MCF 10A (cell line): ENCODE results near the gene ANO4. TPM values are rescaled to one million over a fixed set of nuclear protein-coding genes. Genes with fewer than 3 reads are reported as not detected.

Experiments
- Bru-seq: library from RNA; stranded (reverse); fragments of 400-500 nt; gene quantifications from one replicate; lab custom pipeline; 2021; lab: Mats Ljungman, UMichigan
- BruChase-seq, 2 experiments: library from RNA; stranded (reverse); fragments of 400-500 nt; gene quantifications; one replicate each; lab custom pipeline; 2021; lab: Mats Ljungman, UMichigan
- BruUV-seq: library from RNA; stranded (reverse); fragments of 400-500 nt; replicated peaks from 2 replicates; lab custom pipeline; 2021; lab: Mats Ljungman, UMichigan
- CTCF ChIA-PET: fragments of 300-600 bp; sonication (Branson Sonifier 250); formaldehyde crosslinking; extraction: SDS; loops from one replicate; lab custom pipeline; 2021; ENCODE audit warnings: antibody characterized with exemption, inconsistent platforms; lab: Yijun Ruan, JAX
- POLR2A ChIA-PET: fragments of 300-600, 350-650 bp; sonication (Branson Sonifier 250); formaldehyde crosslinking; extraction: SDS; loops from one replicate; lab custom pipeline; 2020; ENCODE audit warnings: antibody characterized with exemption, inconsistent platforms; lab: Yijun Ruan, JAX
- DNase-seq: peaks from one replicate; pipeline ENCODE4 v3.0.0-alpha.2; 2018; ENCODE audit not compliant: unreplicated experiment
- H3K27ac Mint-ChIP-seq: one replicate; pipeline ENCODE4 v1.8.0; 2022; ENCODE audit warnings: mild to moderate bottlenecking, low read depth, mixed read lengths; ENCODE audit not compliant: unreplicated experiment
- H3K27me3 Mint-ChIP-seq: one replicate; pipeline ENCODE4 v1.8.0; 2022; ENCODE audit warnings: mixed read lengths; ENCODE audit not compliant: insufficient read depth, unreplicated experiment
- H3K36me3 Mint-ChIP-seq: one replicate; pipeline ENCODE4 v1.8.0; 2022; ENCODE audit warnings: mild to moderate bottlenecking, moderate library complexity, mixed read lengths; ENCODE audit not compliant: insufficient read depth, unreplicated experiment
- H3K4me1 Mint-ChIP-seq: one replicate; pipeline ENCODE4 v1.8.0; 2022; ENCODE audit warnings: mixed read lengths; ENCODE audit not compliant: insufficient read depth, unreplicated experiment
- H3K4me3 Mint-ChIP-seq: one replicate; pipeline ENCODE4 v1.8.0; 2022; ENCODE audit warnings: mild to moderate bottlenecking, moderate library complexity, mixed read lengths; ENCODE audit not compliant: unreplicated experiment
- H3K9me3 Mint-ChIP-seq: one replicate; pipeline ENCODE4 v1.8.0; 2022; ENCODE audit warnings: mixed read lengths; ENCODE audit not compliant: unreplicated experiment
- intact Hi-C: fragments of 100-400 bp; cut with micrococcal nuclease; formaldehyde crosslinking; loops from 2 replicates; pipeline ENCODE4 v1.14.1; 2022
- long read RNA-seq: library from polyadenylated mRNA; stranded (forward); transcript quantifications from one replicate; pipeline ENCODE4 v2.0.0, GENCODE V29; 2022
- total RNA-seq: library from RNA; stranded (reverse); gene quantifications from 2 replicates; pipeline ENCODE4 v1.2.3, GENCODE V29; 2022
- TF ChIP-seq, protein P1 (sequence below): fragments of 200-600 bp; IDR thresholded peaks from one replicate; pipeline ENCODE4 v1.8.0; 2022; ENCODE audit warnings: antibody characterized with exemption, mild to moderate bottlenecking; ENCODE audit not compliant: unreplicated experiment

ANO4 gene
- 0.15 and 0.91 TPM in 2 replicates for total RNA-seq
- percentile 9 among the genes with signal in this experiment for Bru-seq, nascent RNA
- percentile 10 among the genes with signal in this experiment for BruChase-seq, experiment 1, labeled RNA remaining after a 6-hour chase
- percentile 16 among the genes with signal in this experiment for BruChase-seq, experiment 2, labeled RNA remaining after a 2-hour chase
- long read RNA-seq, partial matches to known transcripts, result 1 of 3 reads
- long read RNA-seq, other reads (novel, unspliced or antisense), result 2 of 3 reads

DNA sequence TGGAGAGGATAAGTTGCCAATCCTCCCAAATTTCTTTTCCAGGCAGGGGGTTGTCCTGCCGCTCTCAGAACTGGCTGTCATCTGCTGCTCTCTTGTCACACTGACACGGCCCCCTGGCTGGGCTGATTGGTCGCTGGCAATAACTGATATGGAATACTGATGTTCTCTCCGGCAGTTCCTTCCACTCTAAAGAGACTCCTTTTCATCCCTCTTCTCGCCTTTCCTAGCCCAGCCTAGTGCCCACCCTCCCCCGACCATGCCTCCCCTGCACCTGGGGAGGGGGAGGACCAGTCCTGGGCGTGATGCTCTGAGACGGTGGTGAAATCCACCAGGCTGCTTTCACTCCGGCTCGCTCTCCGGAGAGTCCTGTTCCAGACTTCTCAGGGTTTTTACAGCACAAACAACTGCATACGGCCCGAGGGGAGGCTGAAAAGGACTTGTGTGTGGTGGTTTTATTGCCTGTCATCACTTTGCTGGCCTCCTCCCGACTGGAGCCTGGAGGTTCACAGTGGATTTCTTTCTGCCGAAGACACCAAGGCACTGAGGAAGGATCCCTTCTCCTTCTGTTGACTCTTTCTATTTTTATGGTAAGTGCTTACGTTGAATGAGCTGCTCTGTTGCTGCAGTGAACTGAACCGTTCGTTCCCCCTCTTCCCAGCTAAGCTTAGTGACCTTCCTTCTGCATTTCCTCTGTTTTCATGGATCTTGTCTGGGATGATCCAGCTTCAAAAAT, at the start of gene ANO4:
Gene ANO4, plus strand, starts transcription at position 336 of the 733 bp plus-strand sequence. CDS start 107,010 bp downstream, outside the sequence.
- no TSS peak for BruUV-seq
- no peak within 1 kb of the TSS for H3K4me3 Mint-ChIP-seq
- H3K9me3 Mint-ChIP-seq, result no peaks in the 10 kb centered on the region
- CTCF ChIA-PET, result no interaction called here
- peaks cover 5% of the 10 kb centered on the region for H3K4me1 Mint-ChIP-seq
- DNase-seq, result no peak
- peaks cover 12% of the 10 kb centered on the region for H3K27me3 Mint-ChIP-seq
- POLR2A ChIA-PET, result no interaction called here
- intact Hi-C loops, result no loop called here
- peaks cover 6% of the 10 kb centered on the region for H3K36me3 Mint-ChIP-seq
- no peak within 1 kb of the TSS for H3K27ac Mint-ChIP-seq
- TF ChIP-seq, protein P1, sequence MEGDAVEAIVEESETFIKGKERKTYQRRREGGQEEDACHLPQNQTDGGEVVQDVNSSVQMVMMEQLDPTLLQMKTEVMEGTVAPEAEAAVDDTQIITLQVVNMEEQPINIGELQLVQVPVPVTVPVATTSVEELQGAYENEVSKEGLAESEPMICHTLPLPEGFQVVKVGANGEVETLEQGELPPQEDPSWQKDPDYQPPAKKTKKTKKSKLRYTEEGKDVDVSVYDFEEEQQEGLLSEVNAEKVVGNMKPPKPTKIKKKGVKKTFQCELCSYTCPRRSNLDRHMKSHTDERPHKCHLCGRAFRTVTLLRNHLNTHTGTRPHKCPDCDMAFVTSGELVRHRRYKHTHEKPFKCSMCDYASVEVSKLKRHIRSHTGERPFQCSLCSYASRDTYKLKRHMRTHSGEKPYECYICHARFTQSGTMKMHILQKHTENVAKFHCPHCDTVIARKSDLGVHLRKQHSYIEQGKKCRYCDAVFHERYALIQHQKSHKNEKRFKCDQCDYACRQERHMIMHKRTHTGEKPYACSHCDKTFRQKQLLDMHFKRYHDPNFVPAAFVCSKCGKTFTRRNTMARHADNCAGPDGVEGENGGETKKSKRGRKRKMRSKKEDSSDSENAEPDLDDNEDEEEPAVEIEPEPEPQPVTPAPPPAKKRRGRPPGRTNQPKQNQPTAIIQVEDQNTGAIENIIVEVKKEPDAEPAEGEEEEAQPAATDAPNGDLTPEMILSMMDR, result no peak

DNA sequence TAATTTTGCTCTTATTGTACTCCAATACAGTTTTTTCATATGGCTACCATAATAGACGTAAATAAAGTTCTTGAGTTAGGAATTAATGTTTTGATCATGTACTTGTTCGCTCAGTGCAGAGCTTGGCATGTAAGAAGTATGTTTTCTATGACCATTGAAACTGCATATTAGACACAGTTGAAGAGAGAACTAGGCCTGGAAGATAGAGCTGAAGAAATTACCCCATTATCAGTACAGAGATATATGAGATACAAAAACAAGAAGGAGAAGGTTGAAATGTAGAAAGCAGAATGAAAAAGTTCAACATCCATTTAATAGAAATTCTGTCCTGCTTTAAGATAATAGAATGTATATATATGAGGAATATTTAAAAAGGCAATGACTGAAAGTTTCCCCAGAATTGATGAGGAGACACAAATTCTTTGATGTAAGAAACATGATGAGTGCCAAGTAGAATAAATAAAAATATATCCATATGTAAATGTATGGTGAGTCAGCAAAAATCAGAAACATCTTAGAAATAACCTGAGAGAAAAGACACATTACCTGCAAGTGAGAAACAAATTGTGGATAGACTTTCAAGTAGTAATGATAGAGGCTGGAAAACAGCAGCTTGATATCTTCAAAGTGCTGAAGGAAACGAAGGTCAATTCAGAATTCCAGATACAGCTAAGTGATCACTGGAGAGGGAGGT, 49.1 kb upstream of the ANO4 start:
- DNase-seq, result no peak
- peaks cover 6% of the 10 kb centered on the region for H3K36me3 Mint-ChIP-seq
- H3K9me3 Mint-ChIP-seq, result peaks cover 14% of the 10 kb centered on the region
- H3K4me1 Mint-ChIP-seq, result no peaks in the 10 kb centered on the region
- H3K4me3 Mint-ChIP-seq, result no peak overlapping the region
- TF ChIP-seq, protein P1, result no peak
- CTCF ChIA-PET, result interaction anchor here (5.4 kb wide), 1 partner anchor 12 kb away, joined by 40 read pairs; no protein-coding TSS in a partner anchor
- no peaks in the 10 kb centered on the region for H3K27me3 Mint-ChIP-seq
- intact Hi-C loops, result no loop called here
- no TSS peak for BruUV-seq
- POLR2A ChIA-PET, result no interaction called here
- no peak overlapping the region for H3K27ac Mint-ChIP-seq

DNA sequence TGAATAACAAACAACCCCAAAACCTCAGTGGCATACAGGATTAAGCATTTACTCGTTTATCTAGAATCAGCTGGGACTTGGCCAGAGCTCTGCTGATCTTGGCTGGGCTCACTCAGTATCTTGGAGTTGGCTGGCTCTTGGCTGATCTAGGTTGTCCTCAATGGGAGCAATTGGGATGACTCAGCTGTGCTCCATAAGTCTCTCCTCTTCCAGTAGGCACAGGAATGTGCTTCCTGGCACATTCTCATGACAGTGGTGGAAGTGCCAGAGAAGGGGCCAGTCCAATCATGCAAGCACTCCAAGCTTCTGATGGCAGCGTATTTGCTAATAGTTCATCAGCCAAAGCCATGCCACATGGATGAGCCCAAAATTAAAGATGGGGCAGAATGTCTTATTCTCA, 41.7 kb upstream of the ANO4 start:
- Mint-ChIP-seq H3K4me1 (no peaks in the 10 kb centered on the region), H3K27me3 (no peaks in the 10 kb centered on the region), H3K36me3 (no peaks in the 10 kb centered on the region), H3K27ac (no peak overlapping the region), H3K4me3 (no peak overlapping the region), H3K9me3 (peaks cover 8% of the 10 kb centered on the region)
- CTCF ChIA-PET, result interaction anchor here (2.0 kb wide), 1 partner anchor 12 kb away, joined by 6 read pairs; no protein-coding TSS in a partner anchor
- POLR2A ChIA-PET, result no interaction called here
- TF ChIP-seq, protein P1, result no peak
- no peak for DNase-seq
- no TSS peak for BruUV-seq
- intact Hi-C loops, result no loop called here
